Progenitor cell of endocrine pancreas (in vitro differentiated cells): Measurements from ENCODE around the gene DHRS4L2. TPM values are rescaled to one million over a fixed set of nuclear protein-coding genes. Genes with fewer than 3 reads are reported as not detected.
A peak's percentile ranks its signal among the peaks of the same experiment; 100 is the strongest.
"Not testable (repeated sequence)": the region's sequence is repeated elsewhere in the genome, so short reads cannot be mapped to it uniquely, and the experiment has no call there.

ENCODE experiments used
- DNase-seq: peaks from one replicate; pipeline ENCODE4 v3.0.0; 2021; ENCODE audit warnings: low spot score; ENCODE audit not compliant: unreplicated experiment
- H3K27ac Mint-ChIP-seq: 2 replicates; pipeline ENCODE4 v1.8.0; 2021; ENCODE audit warnings: mild to moderate bottlenecking, moderate library complexity, mixed read lengths
- H3K27me3 Mint-ChIP-seq: 2 replicates; pipeline ENCODE4 v1.8.0; 2021; ENCODE audit warnings: mixed read lengths
- H3K36me3 Mint-ChIP-seq: 2 replicates; pipeline ENCODE4 v1.8.0; 2022; ENCODE audit warnings: mixed read lengths; ENCODE audit not compliant: insufficient read depth
- H3K4me1 Mint-ChIP-seq: 2 replicates; pipeline ENCODE4 v1.8.0; 2021; ENCODE audit warnings: low read depth, mixed read lengths
- H3K4me3 Mint-ChIP-seq: 2 replicates; pipeline ENCODE4 v1.8.0; 2021; ENCODE audit warnings: low read depth, mild to moderate bottlenecking, moderate library complexity, mixed read lengths
- H3K9me3 Mint-ChIP-seq: 2 replicates; pipeline ENCODE4 v1.8.0; 2021; ENCODE audit warnings: low read depth, mixed read lengths
- total RNA-seq: library from RNA; stranded (reverse); gene quantifications from 2 replicates; pipeline ENCODE4 v1.2.1, GENCODE V29; 2021
- TF ChIP-seq, protein P1 (sequence below): fragments of 200-600 bp; sonication (generic); IDR thresholded peaks from one replicate; pipeline ENCODE4 v1.5.0; 2021; ENCODE audit warnings: antibody characterized with exemption, mild to moderate bottlenecking; ENCODE audit not compliant: unreplicated experiment

Gene DHRS4L2
- total RNA-seq, 1 donor from 2014 or later, result 12.2 TPM

- not testable (repeated sequence) for H3K36me3 Mint-ChIP-seq, H3K4me1 Mint-ChIP-seq, H3K9me3 Mint-ChIP-seq, H3K27ac Mint-ChIP-seq, H3K27me3 Mint-ChIP-seq
- DNase-seq, result peak; percentile 60
- peak overlapping the region; percentile 58 for H3K4me3 Mint-ChIP-seq
These were observed 18.3 kb downstream of the DHRS4L2 start for GRCh38 chr14:24006817-24007652.

GRCh38 chr14:24011051-24011450, 22.3 kb downstream of the DHRS4L2 start:
- peaks cover 8% of the 10 kb centered on the region for H3K4me1 Mint-ChIP-seq
- H3K9me3 Mint-ChIP-seq, result no peaks in the 10 kb centered on the region
- TF ChIP-seq, protein P1, sequence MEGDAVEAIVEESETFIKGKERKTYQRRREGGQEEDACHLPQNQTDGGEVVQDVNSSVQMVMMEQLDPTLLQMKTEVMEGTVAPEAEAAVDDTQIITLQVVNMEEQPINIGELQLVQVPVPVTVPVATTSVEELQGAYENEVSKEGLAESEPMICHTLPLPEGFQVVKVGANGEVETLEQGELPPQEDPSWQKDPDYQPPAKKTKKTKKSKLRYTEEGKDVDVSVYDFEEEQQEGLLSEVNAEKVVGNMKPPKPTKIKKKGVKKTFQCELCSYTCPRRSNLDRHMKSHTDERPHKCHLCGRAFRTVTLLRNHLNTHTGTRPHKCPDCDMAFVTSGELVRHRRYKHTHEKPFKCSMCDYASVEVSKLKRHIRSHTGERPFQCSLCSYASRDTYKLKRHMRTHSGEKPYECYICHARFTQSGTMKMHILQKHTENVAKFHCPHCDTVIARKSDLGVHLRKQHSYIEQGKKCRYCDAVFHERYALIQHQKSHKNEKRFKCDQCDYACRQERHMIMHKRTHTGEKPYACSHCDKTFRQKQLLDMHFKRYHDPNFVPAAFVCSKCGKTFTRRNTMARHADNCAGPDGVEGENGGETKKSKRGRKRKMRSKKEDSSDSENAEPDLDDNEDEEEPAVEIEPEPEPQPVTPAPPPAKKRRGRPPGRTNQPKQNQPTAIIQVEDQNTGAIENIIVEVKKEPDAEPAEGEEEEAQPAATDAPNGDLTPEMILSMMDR, result no peak
- DNase-seq, result no peak
- H3K4me3 Mint-ChIP-seq, result no peak overlapping the region
- no peak overlapping the region for H3K27ac Mint-ChIP-seq
- peaks cover 2% of the 10 kb centered on the region for H3K36me3 Mint-ChIP-seq
- no peaks in the 10 kb centered on the region for H3K27me3 Mint-ChIP-seq

GRCh38 chr14:24012726-24013273, 24.1 kb downstream of the DHRS4L2 start:
- peaks cover 15% of the 10 kb centered on the region for H3K9me3 Mint-ChIP-seq

GRCh38 chr14:24013654-24014514, 25.2 kb downstream of the DHRS4L2 start:
- H3K4me3 Mint-ChIP-seq, result no peak overlapping the region
- H3K27me3 Mint-ChIP-seq, result peaks cover 7% of the 10 kb centered on the region
- H3K36me3 Mint-ChIP-seq, result peaks cover 7% of the 10 kb centered on the region

More at GRCh38 chr14:24012726-24013273, 24.1 kb downstream of the DHRS4L2 start:
- H3K4me3 Mint-ChIP-seq, H3K27ac Mint-ChIP-seq, H3K27me3 Mint-ChIP-seq, DNase-seq, H3K36me3 Mint-ChIP-seq, H3K4me1 Mint-ChIP-seq: not testable (repeated sequence)

DNA sequence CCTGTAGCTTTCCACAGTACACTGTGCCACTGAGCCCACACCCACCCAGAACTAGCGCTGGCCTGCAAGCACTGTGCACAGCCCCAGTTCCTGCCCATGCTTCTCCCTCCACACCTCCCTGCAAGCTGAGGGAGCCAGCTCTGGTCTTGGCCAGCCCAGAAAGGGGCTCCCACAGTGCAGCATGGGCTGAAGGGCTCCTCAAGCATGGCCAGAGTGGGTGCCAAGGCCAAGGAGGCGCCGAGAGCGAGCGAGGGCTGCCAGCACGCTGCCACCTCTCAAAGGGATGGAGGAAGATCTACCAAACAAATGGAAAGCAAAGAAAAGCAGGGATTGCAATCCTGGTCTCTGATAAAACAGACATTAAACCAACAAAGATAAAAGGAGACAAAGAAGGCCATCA, 27.0 kb downstream of the DHRS4L2 start:
- not testable (repeated sequence) for H3K27ac Mint-ChIP-seq, DNase-seq, H3K27me3 Mint-ChIP-seq, H3K4me3 Mint-ChIP-seq, H3K4me1 Mint-ChIP-seq, H3K36me3 Mint-ChIP-seq
- H3K9me3 Mint-ChIP-seq, result peaks cover 28% of the 10 kb centered on the region

More at GRCh38 chr14:24013654-24014514, 25.2 kb downstream of the DHRS4L2 start:
- Mint-ChIP-seq H3K4me1 (peaks cover 8% of the 10 kb centered on the region), H3K9me3 (peaks cover 17% of the 10 kb centered on the region), H3K27ac (no peak overlapping the region)
- TF ChIP-seq, protein P1, result peak; percentile 93
- DNase-seq, result peak; percentile 45

GRCh38 chr14:24018978-24019377, 30.2 kb downstream of the DHRS4L2 start:
- not testable (repeated sequence) for H3K27ac Mint-ChIP-seq, DNase-seq, H3K27me3 Mint-ChIP-seq, H3K4me1 Mint-ChIP-seq, H3K4me3 Mint-ChIP-seq, H3K36me3 Mint-ChIP-seq
- H3K9me3 Mint-ChIP-seq, result peaks cover 34% of the 10 kb centered on the region

DNA sequence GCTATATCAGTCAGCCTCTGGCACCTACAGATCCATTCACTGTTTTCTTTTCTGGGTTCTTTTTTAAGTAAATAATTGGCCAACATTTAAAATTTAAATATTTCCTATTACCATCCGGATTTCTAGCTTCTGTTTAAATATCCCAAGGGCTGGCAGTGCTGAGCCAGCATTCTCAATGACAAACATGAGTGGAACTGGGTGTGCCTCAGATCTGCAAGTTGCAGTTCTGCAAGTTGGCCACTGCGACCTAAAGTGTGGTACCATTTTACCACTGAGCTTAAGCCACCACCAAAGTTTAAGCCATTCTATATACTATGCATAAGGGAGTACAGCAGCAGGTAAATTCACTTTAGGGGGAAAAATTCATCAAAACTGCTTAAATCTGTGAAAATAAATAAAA, 31.2 kb downstream of the DHRS4L2 start:
- H3K4me1 Mint-ChIP-seq, DNase-seq, H3K36me3 Mint-ChIP-seq, H3K4me3 Mint-ChIP-seq, H3K27me3 Mint-ChIP-seq, H3K27ac Mint-ChIP-seq: not testable (repeated sequence)
- peaks cover 42% of the 10 kb centered on the region for H3K9me3 Mint-ChIP-seq

- not testable (repeated sequence) for DNase-seq, H3K27ac Mint-ChIP-seq, H3K4me3 Mint-ChIP-seq, H3K4me1 Mint-ChIP-seq, H3K27me3 Mint-ChIP-seq, H3K36me3 Mint-ChIP-seq
- peaks cover 46% of the 10 kb centered on the region for H3K9me3 Mint-ChIP-seq
These were observed 31.8 kb downstream of the DHRS4L2 start for GRCh38 chr14:24020520-24020919.

DNA sequence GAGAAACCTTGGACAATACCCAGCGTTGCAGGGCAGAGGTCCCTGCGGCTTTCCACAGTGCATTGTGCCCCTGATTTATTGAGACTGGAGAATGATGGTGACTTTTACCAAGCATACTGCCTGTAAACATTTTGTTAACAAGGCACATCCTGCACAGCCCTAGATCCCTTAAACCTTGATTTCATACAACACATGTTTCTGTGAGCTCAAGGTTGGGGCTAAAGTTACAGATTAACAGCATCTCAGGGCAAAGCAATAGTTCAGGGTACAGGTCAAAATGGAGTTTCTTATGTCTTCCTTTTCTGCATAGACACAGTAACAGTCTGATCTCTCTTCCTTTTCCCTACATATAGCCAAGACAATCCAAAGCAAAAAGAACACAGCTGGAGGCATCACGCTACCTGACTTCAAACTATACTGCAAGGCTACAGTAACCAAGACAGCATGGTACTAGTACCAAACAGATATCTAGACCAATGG, 36.2 kb downstream of the DHRS4L2 start:
- H3K36me3 Mint-ChIP-seq, H3K27ac Mint-ChIP-seq, H3K4me3 Mint-ChIP-seq, H3K27me3 Mint-ChIP-seq, H3K4me1 Mint-ChIP-seq, DNase-seq: not testable (repeated sequence)
- H3K9me3 Mint-ChIP-seq, result peaks cover 43% of the 10 kb centered on the region

DNA sequence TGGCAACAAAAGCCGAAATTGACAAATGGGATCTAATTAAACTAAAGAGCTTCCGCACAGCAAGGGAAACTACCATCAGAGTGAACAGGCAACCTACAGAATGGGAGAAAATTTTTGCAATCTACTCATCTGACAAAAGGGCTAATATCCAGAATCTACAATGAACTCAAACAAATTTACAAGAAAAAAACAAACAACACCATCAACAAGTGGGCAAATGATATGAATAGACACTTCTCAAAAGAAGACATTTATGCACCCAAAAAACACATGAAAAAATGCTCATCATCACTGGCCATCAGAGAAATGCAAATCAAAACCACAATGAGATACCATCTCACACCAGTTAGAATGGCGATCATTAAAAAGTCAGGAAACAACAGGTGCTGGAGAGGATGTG, 41.0 kb downstream of the DHRS4L2 start:
- not testable (repeated sequence) for H3K4me1 Mint-ChIP-seq, H3K4me3 Mint-ChIP-seq, H3K36me3 Mint-ChIP-seq, H3K27ac Mint-ChIP-seq, H3K27me3 Mint-ChIP-seq, DNase-seq
- H3K9me3 Mint-ChIP-seq, result peaks cover 37% of the 10 kb centered on the region
